ENCODE results near the gene SYNGAP1. TPM values are rescaled to one million over a fixed set of nuclear protein-coding genes. Genes with fewer than 3 reads are reported as not detected.

Gene SYNGAP1
- total and polyA plus RNA-seq, 2 of the 8 experiments (the other 6 are each of a cell fraction or from before 2014, with no cell fraction given): 31.0 to 101 TPM

- Histone ChIP-seq H2BK120ac (replicated peaks; ENCODE audit: low read depth, low read length) (no peak overlapping the region), H3K36me3 (ENCODE audit: control insufficient read depth in 2 of 4, insufficient read depth in 4 of 4, low read length in 3 of 4) (peaks cover 7 to 51% (median 30%) of the 10 kb centered on the region in 4 experiments; a peak in 7 of 8 replicates), H2AK5ac (ENCODE audit: low read depth, low read length) (no peak overlapping the region), H3K4ac (replicated peaks; ENCODE audit: insufficient read length, low read depth, low read length) (no peak overlapping the region), H4K91ac (replicated peaks; ENCODE audit: insufficient read length, low read length) (no peak overlapping the region), H3K4me2 (ENCODE audit: insufficient read depth in 1 of 2, low read depth in 2 of 2, low read length in 2 of 2) (no peak overlapping the region; a peak in 1 of 4 replicates), H3K23me2 (ENCODE audit: low read depth, low read length) (peaks cover 13% of the 10 kb centered on the region), H3K23ac (ENCODE audit: insufficient read length) (no peak overlapping the region), H2BK15ac (ENCODE audit: low read length) (no peak overlapping the region), H2BK5ac (ENCODE audit: low read depth, low read length) (no peak overlapping the region), H3K4me1 (replicated peaks in 1 of 4; ENCODE audit: control insufficient read depth in 3 of 4, insufficient read depth in 4 of 4, low read length in 3 of 4) (peaks cover 0 to 20% (median 9%) of the 10 kb centered on the region in 4 experiments; a peak in 6 of 7 replicates), H3K4me3 (ENCODE audit: extremely low read depth in 1 of 4, insufficient read depth in 2 of 4, low read depth in 3 of 4, low read length in 4 of 4) (no peak overlapping the region), H3K18ac (ENCODE audit: extremely low read depth, low read length) (no peak overlapping the region), H3K27me3 (replicated peaks in 1 of 4; ENCODE audit: control insufficient read depth in 3 of 4, extremely low read depth in 1 of 4, insufficient read depth in 3 of 4, low read length in 3 of 4) (no peaks in the 10 kb centered on the region), H4K8ac (ENCODE audit: extremely low read depth, insufficient read depth, low read length) (peak overlapping the region; percentile 53; the same call in 1 of the 2 replicates), H3K79me2 (ENCODE audit: control insufficient read depth in 1 of 2, insufficient read depth in 2 of 2, low read length in 2 of 2) (peaks cover 10 to 34% of the 10 kb centered on the region in 2 experiments), H3K9me3 (ENCODE audit: insufficient read depth in 2 of 2, low read depth in 1 of 2, low read length in 1 of 2) (no peaks in the 10 kb centered on the region), H2AFZ (ENCODE audit: low read length) (no peak overlapping the region), H3K27ac (ENCODE audit: low read depth, low read length) (no peak overlapping the region), H2BK12ac (ENCODE audit: low read depth, low read length) (no peak overlapping the region), H3K56ac (replicated peaks; ENCODE audit: insufficient read length, low read depth, low read length) (no peak overlapping the region), H4K20me1 (replicated peaks in 1 of 2; ENCODE audit: control insufficient read depth in 1 of 2, insufficient read depth in 2 of 2, low read length in 2 of 2) (peaks cover 4 to 17% of the 10 kb centered on the region in 2 experiments), H3K79me1 (ENCODE audit: low read depth, low read length) (peaks cover 9% of the 10 kb centered on the region; the same call in 1 of the 2 replicates), H3K9ac (replicated peaks in 1 of 4; ENCODE audit: extremely low read depth in 1 of 4, low read depth in 3 of 4, low read length in 3 of 4) (no peak overlapping the region), H2BK20ac (ENCODE audit: low read length) (no peak overlapping the region), H3K14ac (ENCODE audit: insufficient read length) (no peak overlapping the region), H4K5ac (ENCODE audit: insufficient read length, low read depth, low read length) (no peak overlapping the region)
- FAIRE-seq (no peak), DNase-seq (ENCODE audit: low read depth in 1 of 2, low spot score in 2 of 2) (no peak)
- TF ChIP-seq SP1 (IDR thresholded peaks at IDR 0.05; ENCODE audit: low read depth, low read length) (no peak), CBX5 (IDR thresholded peaks at IDR 0.05; ENCODE audit: low read depth, low read length) (no peak), ATF3 (IDR thresholded peaks at IDR 0.05; ENCODE audit: insufficient read depth, low read depth, low read length) (no peak), RBBP5 (IDR thresholded peaks at IDR 0.05; ENCODE audit: borderline replicate concordance, low read depth, low read length) (no peak), KDM5A (IDR thresholded peaks at IDR 0.05; ENCODE audit: low read length) (no peak), TAF1 (IDR thresholded peaks at IDR 0.05; ENCODE audit: low read depth, low read length) (no peak), CEBPB (IDR thresholded peaks at IDR 0.05; ENCODE audit: low read depth, low read length) (no peak), RNF2 (IDR thresholded peaks at IDR 0.05; ENCODE audit: borderline replicate concordance, low read depth, low read length, missing control alignments, poor library complexity, severe bottlenecking) (no peak)
- POLR2A ChIA-PET (ENCODE audit: partially characterized antibody): interaction anchor here (0.7 to 3.6 kb wide), 7 partner anchors 10 to 435 kb away, joined by 3 to 24 read pairs (median 5); no protein-coding TSS in a partner anchor
- WGBS, 2 experiments (ENCODE audit: extremely low coverage in 1 of 2, insufficient coverage in 1 of 2, insufficient read length in 1 of 2, insufficient replicate concordance in 2 of 2, low coverage in 1 of 2, low lambda C conversion rate in 2 of 2, missing lambda C conversion rate in 1 of 2): 87% methylated on average over 7 of the region's 10 CpGs; no CpG with 5 or more reads in 1 of the 2 experiments
- CTCF ChIA-PET (ENCODE audit: partially characterized antibody): interaction anchor here (1.7 kb wide), 1 partner anchor 10 kb away, joined by 8 read pairs; no protein-coding TSS in a partner anchor
Observed at GRCh38 chr6:33412140-33413009, 7.5 kb upstream of the SYNGAP1 start.
